Stimulated activated CD4-positive, alpha-beta T cell treated with anti-CD3 and anti-CD28 coated beads, Interleukin-12 subunit alpha, Interleukin-12 subunit beta, amount 100 ng/mL, for 48 hours (primary cell): Measurements from ENCODE around the gene SOWAHC.
"Not testable (repeated sequence)": the region's sequence is repeated elsewhere in the genome, so short reads cannot be mapped to it uniquely, and the experiment has no call there.

ENCODE experiments used
- DNase-seq, 3 donors: peaks; one replicate each; pipeline ENCODE4 v3.0.0-alpha.2; 2020; ENCODE audit warnings: low read depth in 2 of 3, low spot score in 1 of 3

The SOWAHC gene

GRCh38 chr2:109614715-109615636, 812 bp downstream of the SOWAHC start:
- no peak for DNase-seq

GRCh38 chr2:109615637-109616144, 1.5 kb downstream of the SOWAHC start:
- no peak for DNase-seq

- DNase-seq, result no peak
These were observed 2.0 kb downstream of the SOWAHC start for GRCh38 chr2:109616184-109616583.

GRCh38 chr2:109619032-109619615, 5.0 kb downstream of the SOWAHC start:
- no peak for DNase-seq

GRCh38 chr2:109623297-109623696, 9.1 kb downstream of the SOWAHC start:
- DNase-seq, result no peak

GRCh38 chr2:109623923-109624322, 9.8 kb downstream of the SOWAHC start:
- no peak for DNase-seq

GRCh38 chr2:109624339-109624738, 10.2 kb downstream of the SOWAHC start:
- no peak for DNase-seq

GRCh38 chr2:109628321-109628720, 14.2 kb downstream of the SOWAHC start:
- DNase-seq, result not testable (repeated sequence)

- DNase-seq, result no peak
These were observed 15.7 kb downstream of the SOWAHC start for GRCh38 chr2:109629867-109630266.

GRCh38 chr2:109630441-109631430, 16.6 kb downstream of the SOWAHC start:
- DNase-seq, result no peak

GRCh38 chr2:109631741-109632140, 17.6 kb downstream of the SOWAHC start:
- DNase-seq, result no peak

- no peak for DNase-seq
These were observed 18.1 kb downstream of the SOWAHC start for GRCh38 chr2:109632158-109632789.

GRCh38 chr2:109633284-109633961, 19.3 kb downstream of the SOWAHC start:
- no peak for DNase-seq

- no peak for DNase-seq
These were observed 21.5 kb downstream of the SOWAHC start for GRCh38 chr2:109635426-109636304.

GRCh38 chr2:109636317-109636716, 22.2 kb downstream of the SOWAHC start:
- DNase-seq, result no peak

- no peak for DNase-seq
These were observed 23.8 kb downstream of the SOWAHC start for GRCh38 chr2:109637749-109638570.

GRCh38 chr2:109638795-109639194, 24.6 kb downstream of the SOWAHC start:
- DNase-seq, result no peak

- DNase-seq, result not testable (repeated sequence)
These were observed 25.8 kb downstream of the SOWAHC start for GRCh38 chr2:109640000-109640399.
